PC-3 (cell line): ENCODE results near the gene KRTAP10-9. TPM values are rescaled to one million over a fixed set of nuclear protein-coding genes. Genes with fewer than 3 reads are reported as not detected.

ENCODE experiments used
- ATAC-seq: fragments of 200-7000 bp; cut with Tn5 transposase; 2 replicates; pipeline ENCODE4 v1.9.1; 2020; ENCODE audit warnings: mild to moderate bottlenecking, moderate library complexity
- BruUV-seq: library from RNA; stranded (reverse); fragments of 400-500 nt; replicated peaks from 2 replicates; lab custom pipeline; 2021; lab: Mats Ljungman, UMichigan
- CTCF ChIA-PET: fragments of 300-600 bp; sonication (Branson Sonifier 250); formaldehyde crosslinking; loops from one replicate; lab custom pipeline; 2022; ENCODE audit warnings: antibody characterized with exemption; lab: Charles Lee
- POLR2A ChIA-PET: fragments of 300-600 bp; sonication (Branson Sonifier 250); formaldehyde crosslinking; loops from one replicate; lab custom pipeline; 2022; ENCODE audit warnings: antibody characterized with exemption; ENCODE audit not compliant: unreplicated experiment; lab: Charles Lee
- DNase-seq: peaks from one replicate; pipeline ENCODE4 v3.0.0-alpha.2; 2015
- H2AFZ ChIP-seq: fragments of 300-600 bp; sonication (generic); 2 replicates; pipeline ENCODE4 v1.6.0; 2016; ENCODE audit warnings: antibody characterized with exemption, low read length
- H3F3A ChIP-seq: fragments of 300-600 bp; sonication (generic); one replicate; pipeline ENCODE4 v1.6.0; 2017; ENCODE audit warnings: antibody characterized with exemption, low read length, control low read depth, mild to moderate bottlenecking; ENCODE audit not compliant: unreplicated experiment
- H3K27ac ChIP-seq: fragments of 300-600 bp; sonication (generic); 2 replicates; pipeline ENCODE4 v1.5.1; 2016; ENCODE audit warnings: mild to moderate bottlenecking, low read length
- H3K27me3 ChIP-seq: fragments of 300-600 bp; sonication (generic); 2 replicates; pipeline ENCODE4 v1.6.1; 2016; ENCODE audit warnings: low read length, mixed read lengths
- H3K36me3 ChIP-seq: fragments of 300-600 bp; sonication (generic); 2 replicates; pipeline ENCODE4 v1.6.1; 2016; ENCODE audit warnings: low read depth, mixed run types, low read length, mixed read lengths
- H3K4me1 ChIP-seq: fragments of 300-600 bp; sonication (generic); 2 replicates; pipeline ENCODE4 v1.5.1; 2016; ENCODE audit warnings: low read length; ENCODE audit not compliant: insufficient read depth
- H3K4me2 ChIP-seq: fragments of 300-600 bp; sonication (generic); 2 replicates; pipeline ENCODE4 v1.6.0; 2016; ENCODE audit warnings: low read length
- H3K4me3 ChIP-seq: fragments of 300-600 bp; sonication (generic); 2 replicates; pipeline ENCODE4 v1.5.1; 2016; ENCODE audit warnings: mild to moderate bottlenecking, low read length, mixed read lengths
- H3K79me2 ChIP-seq: fragments of 300-600 bp; sonication (generic); 2 replicates; pipeline ENCODE4 v1.6.1; 2017; ENCODE audit warnings: low read length, mixed read lengths
- H3K9ac ChIP-seq: fragments of 300-600 bp; sonication (generic); 2 replicates; pipeline ENCODE4 v1.6.0; 2016; ENCODE audit warnings: mild to moderate bottlenecking, low read length
- H3K9me2 ChIP-seq: fragments of 300-600 bp; sonication (generic); replicated peaks from 2 replicates; pipeline ENCODE4 v1.6.1; 2016; ENCODE audit warnings: mixed run types, low read length, mixed read lengths
- H3K9me3 ChIP-seq: fragments of 300-600 bp; sonication (generic); 2 replicates; pipeline ENCODE4 v1.6.1; 2016; ENCODE audit warnings: low read length, mixed read lengths
- H4K20me1 ChIP-seq: fragments of 300-600 bp; sonication (generic); 2 replicates; pipeline ENCODE4 v1.6.1; 2016; ENCODE audit warnings: low read length, mixed read lengths
- EZH2 ChIP-seq: fragments of 300-600 bp; sonication (generic); IDR thresholded peaks from one replicate; pipeline ENCODE4 v1.6.1; 2017; ENCODE audit warnings: antibody characterized with exemption, mild to moderate bottlenecking, low read length; ENCODE audit not compliant: unreplicated experiment
- EZH2phosphoT487 ChIP-seq: fragments of 300-600 bp; sonication (generic); IDR thresholded peaks from 2 replicates; pipeline ENCODE4 v1.6.1; 2018; ENCODE audit warnings: mild to moderate bottlenecking, antibody characterized with exemption, low read length, borderline replicate concordance
- intact Hi-C: fragments of 100-400 bp; cut with micrococcal nuclease; formaldehyde crosslinking; loops from 2 replicates; pipeline ENCODE4 v1.9.0; 2023
- total RNA-seq: library from RNA; depleted of rRNA; stranded (reverse); fragments of >200 nt; gene quantifications from 2 replicates; pipeline ENCODE4 v1.2.3, GENCODE V29; 2014
- TF ChIP-seq, protein P1 (sequence below): fragments of 300-600 bp; sonication (generic); conservative IDR thresholded peaks from 2 replicates; pipeline ENCODE4 v1.5.1; 2017; ENCODE audit warnings: antibody characterized with exemption, low read depth, mild to moderate bottlenecking, low read length

KRTAP10-9 gene
- total RNA-seq, 1 experiment from 2014 or later: not detected

DNA sequence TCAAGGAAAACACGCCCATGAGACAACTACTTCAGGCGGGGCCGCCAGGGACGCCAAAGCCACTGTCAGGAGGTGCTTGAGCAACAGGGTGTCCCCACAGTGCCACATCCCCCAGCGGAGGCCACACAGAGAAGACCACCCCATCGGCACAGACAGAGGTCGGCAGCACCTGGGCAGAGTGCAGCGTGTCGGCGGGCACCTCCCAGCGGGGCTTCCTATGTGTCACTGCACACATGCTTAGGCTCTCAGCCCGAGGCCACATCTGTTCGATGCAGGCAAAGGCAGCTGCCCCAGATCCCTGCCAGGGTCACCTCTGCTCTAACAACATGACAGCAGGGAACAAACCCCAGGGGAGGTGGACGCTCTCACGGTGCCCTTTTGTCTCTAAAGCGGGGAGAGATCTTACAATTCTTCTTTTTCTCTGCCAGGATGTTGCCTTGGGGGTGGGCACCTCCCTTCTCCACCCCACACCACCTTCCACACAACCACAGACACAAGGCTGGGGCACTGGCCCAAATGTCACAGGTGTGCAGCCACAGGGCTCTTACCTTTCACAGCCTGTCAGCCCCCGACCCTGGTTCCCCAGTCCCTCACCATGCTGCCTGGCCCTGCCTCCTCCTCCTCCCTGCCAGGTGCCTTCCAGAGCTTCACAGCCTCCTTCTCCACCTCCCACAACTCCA, 10.8 kb upstream of the KRTAP10-9 start:
- DNase-seq (no peak), ATAC-seq (no peak)
- BruUV-seq: no TSS peak
- H3K4me3 ChIP-seq: no peak overlapping the region
- no peaks in the 10 kb centered on the region for H4K20me1 ChIP-seq
- no peaks in the 10 kb centered on the region for H3K36me3 ChIP-seq
- H3F3A ChIP-seq: no peaks in the 10 kb centered on the region
- ChIA-PET POLR2A (no interaction called here), CTCF (no interaction called here)
- H3K27ac ChIP-seq: no peak overlapping the region
- intact Hi-C loops: no loop called here
- H3K9me2 ChIP-seq: no peaks in the 10 kb centered on the region
- no peak overlapping the region for H3K9ac ChIP-seq
- no peaks in the 10 kb centered on the region for H3K79me2 ChIP-seq
- H3K27me3 ChIP-seq: no peaks in the 10 kb centered on the region
- TF ChIP-seq, protein P1, sequence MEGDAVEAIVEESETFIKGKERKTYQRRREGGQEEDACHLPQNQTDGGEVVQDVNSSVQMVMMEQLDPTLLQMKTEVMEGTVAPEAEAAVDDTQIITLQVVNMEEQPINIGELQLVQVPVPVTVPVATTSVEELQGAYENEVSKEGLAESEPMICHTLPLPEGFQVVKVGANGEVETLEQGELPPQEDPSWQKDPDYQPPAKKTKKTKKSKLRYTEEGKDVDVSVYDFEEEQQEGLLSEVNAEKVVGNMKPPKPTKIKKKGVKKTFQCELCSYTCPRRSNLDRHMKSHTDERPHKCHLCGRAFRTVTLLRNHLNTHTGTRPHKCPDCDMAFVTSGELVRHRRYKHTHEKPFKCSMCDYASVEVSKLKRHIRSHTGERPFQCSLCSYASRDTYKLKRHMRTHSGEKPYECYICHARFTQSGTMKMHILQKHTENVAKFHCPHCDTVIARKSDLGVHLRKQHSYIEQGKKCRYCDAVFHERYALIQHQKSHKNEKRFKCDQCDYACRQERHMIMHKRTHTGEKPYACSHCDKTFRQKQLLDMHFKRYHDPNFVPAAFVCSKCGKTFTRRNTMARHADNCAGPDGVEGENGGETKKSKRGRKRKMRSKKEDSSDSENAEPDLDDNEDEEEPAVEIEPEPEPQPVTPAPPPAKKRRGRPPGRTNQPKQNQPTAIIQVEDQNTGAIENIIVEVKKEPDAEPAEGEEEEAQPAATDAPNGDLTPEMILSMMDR: no peak
- no peak for TF ChIP-seq EZH2phosphoT487
- no peak overlapping the region for H2AFZ ChIP-seq
- H3K4me2 ChIP-seq: no peak overlapping the region
- H3K9me3 ChIP-seq: peaks cover 7% of the 10 kb centered on the region; the same call in 1 of the 2 replicates
- H3K4me1 ChIP-seq: no peaks in the 10 kb centered on the region

DNA sequence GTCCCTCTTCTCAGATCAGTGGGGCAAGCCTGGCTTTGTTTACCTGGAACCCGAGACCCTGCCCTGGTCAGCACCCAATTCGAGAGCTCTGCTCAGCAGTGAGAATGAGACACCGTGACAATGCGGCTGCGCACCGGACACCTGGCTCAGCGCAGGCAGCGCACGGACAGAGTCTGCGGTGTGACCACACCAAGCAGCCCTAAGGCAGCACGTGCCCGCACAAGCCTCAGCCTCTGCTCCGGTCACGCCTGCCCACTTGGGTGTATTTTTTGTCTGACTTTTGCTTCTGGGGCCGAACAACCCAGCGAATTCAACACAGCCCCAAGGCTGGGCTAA, 10.3 kb upstream of the KRTAP10-9 start:
- Histone ChIP-seq H3K4me3 (no peak overlapping the region), H3K9me3 (peaks cover 6% of the 10 kb centered on the region; the same call in 1 of the 2 replicates), H3K4me1 (no peaks in the 10 kb centered on the region), H3K27me3 (no peaks in the 10 kb centered on the region), H2AFZ (no peak overlapping the region), H3K9me2 (no peaks in the 10 kb centered on the region), H4K20me1 (no peaks in the 10 kb centered on the region), H3K27ac (no peak overlapping the region), H3K4me2 (no peak overlapping the region), H3K9ac (no peak overlapping the region), H3F3A (no peaks in the 10 kb centered on the region), H3K36me3 (no peaks in the 10 kb centered on the region), H3K79me2 (no peaks in the 10 kb centered on the region)
- CTCF ChIA-PET: no interaction called here
- intact Hi-C loops: no loop called here
- BruUV-seq: no TSS peak
- ATAC-seq (no peak), DNase-seq (no peak)
- TF ChIP-seq, protein P1: no peak
- TF ChIP-seq EZH2: no peak
- TF ChIP-seq EZH2phosphoT487: no peak
- POLR2A ChIA-PET: no interaction called here

GRCh38 chr21:44617071-44617501, 9.8 kb upstream of the KRTAP10-9 start:
- Histone ChIP-seq H3K27ac (no peak overlapping the region), H3K4me3 (no peak overlapping the region), H3K4me2 (no peak overlapping the region), H3K9ac (no peak overlapping the region), H3F3A (no peaks in the 10 kb centered on the region), H3K79me2 (no peaks in the 10 kb centered on the region), H3K36me3 (no peaks in the 10 kb centered on the region), H3K9me3 (peaks cover 3% of the 10 kb centered on the region; the same call in 1 of the 2 replicates), H3K27me3 (no peaks in the 10 kb centered on the region), H4K20me1 (no peaks in the 10 kb centered on the region), H3K4me1 (no peaks in the 10 kb centered on the region), H2AFZ (no peak overlapping the region), H3K9me2 (no peaks in the 10 kb centered on the region)
- ATAC-seq (no peak), DNase-seq (no peak)
- CTCF ChIA-PET: no interaction called here
- BruUV-seq: no TSS peak
- POLR2A ChIA-PET: no interaction called here
- TF ChIP-seq EZH2phosphoT487 (no peak), EZH2 (no peak)
- TF ChIP-seq, protein P1: no peak
- intact Hi-C loops: no loop called here
